Measurements from ENCODE around the gene CYB561D2. TPM values are rescaled to one million over a fixed set of nuclear protein-coding genes. Genes with fewer than 3 reads are reported as not detected.

The CYB561D2 gene
- total and polyA plus RNA-seq, 2 of the 13 experiments (the other 11 are each of a cell fraction or from before 2014, with no cell fraction given), result 11.1 to 17.2 TPM

GRCh38 chr3:50378024-50378423 lies 27.4 kb downstream of the CYB561D2 start (continued):
- TF ChIP-seq USF2 (IDR thresholded peaks at IDR 0.05; ENCODE audit: low read depth, low read length), result no peak
- TF ChIP-seq USF2 (CRISPR knock-in tag; IDR thresholded peaks at IDR 0.05; ENCODE audit: borderline replicate concordance), result no peak
- no peak for TF ChIP-seq PRMT3 (CRISPR knock-in tag; IDR thresholded peaks at IDR 0.05; ENCODE audit: borderline replicate concordance, low read depth)
- no peak for TF ChIP-seq SNAPC2 (CRISPR knock-in tag; IDR thresholded peaks at IDR 0.05)
- no peak for TF ChIP-seq PPARG (CRISPR knock-in tag; conservative IDR thresholded peaks at IDR 0.05)
- TF ChIP-seq ZNF333 (CRISPR knock-in tag; IDR thresholded peaks at IDR 0.05; ENCODE audit: borderline replicate concordance), result no peak
- TF ChIP-seq, protein P1, sequence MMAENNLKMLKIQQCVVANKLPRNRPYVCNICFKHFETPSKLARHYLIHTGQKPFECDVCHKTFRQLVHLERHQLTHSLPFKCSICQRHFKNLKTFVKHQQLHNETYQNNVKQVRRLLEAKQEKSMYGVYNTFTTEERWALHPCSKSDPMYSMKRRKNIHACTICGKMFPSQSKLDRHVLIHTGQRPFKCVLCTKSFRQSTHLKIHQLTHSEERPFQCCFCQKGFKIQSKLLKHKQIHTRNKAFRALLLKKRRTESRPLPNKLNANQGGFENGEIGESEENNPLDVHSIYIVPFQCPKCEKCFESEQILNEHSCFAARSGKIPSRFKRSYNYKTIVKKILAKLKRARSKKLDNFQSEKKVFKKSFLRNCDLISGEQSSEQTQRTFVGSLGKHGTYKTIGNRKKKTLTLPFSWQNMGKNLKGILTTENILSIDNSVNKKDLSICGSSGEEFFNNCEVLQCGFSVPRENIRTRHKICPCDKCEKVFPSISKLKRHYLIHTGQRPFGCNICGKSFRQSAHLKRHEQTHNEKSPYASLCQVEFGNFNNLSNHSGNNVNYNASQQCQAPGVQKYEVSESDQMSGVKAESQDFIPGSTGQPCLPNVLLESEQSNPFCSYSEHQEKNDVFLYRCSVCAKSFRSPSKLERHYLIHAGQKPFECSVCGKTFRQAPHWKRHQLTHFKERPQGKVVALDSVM (CRISPR knock-in tag; IDR thresholded peaks at IDR 0.05), result no peak
- no peak for TF ChIP-seq NR2C2 (CRISPR knock-in tag; IDR thresholded peaks at IDR 0.05; ENCODE audit: borderline replicate concordance)
- no peak for TF ChIP-seq TERF1 (CRISPR knock-in tag; IDR thresholded peaks at IDR 0.05)
- TF ChIP-seq SMYD3 (CRISPR knock-in tag; IDR thresholded peaks at IDR 0.05), result no peak
- TF ChIP-seq ZKSCAN8 (CRISPR knock-in tag; IDR thresholded peaks at IDR 0.05; ENCODE audit: borderline replicate concordance), result no peak
- TF ChIP-seq ZFP37 (CRISPR knock-in tag; IDR thresholded peaks at IDR 0.05; ENCODE audit: borderline replicate concordance), result no peak
- no peak for TF ChIP-seq ZFP82 (CRISPR knock-in tag; IDR thresholded peaks at IDR 0.05; ENCODE audit: borderline replicate concordance)
